Islet precursor cell (in vitro differentiated cells): ENCODE results near the gene TMEM187.

Experiments
- DNase-seq: peaks from one replicate; pipeline ENCODE4 v3.0.0-alpha.2; 2018

TMEM187 gene

GRCh38 chrX:153935326-153935851 lies 37.2 kb upstream of the TMEM187 start:
- peak; percentile 66 for DNase-seq

GRCh38 chrX:153937056-153937455 lies 35.5 kb upstream of the TMEM187 start:
- no peak for DNase-seq

GRCh38 chrX:153938226-153938786 lies 34.2 kb upstream of the TMEM187 start:
- no peak for DNase-seq

- DNase-seq: no peak
Measured at GRCh38 chrX:153939573-153939972, 33.0 kb upstream of the TMEM187 start.

- no peak for DNase-seq
Measured at GRCh38 chrX:153941336-153942252, 31.0 kb upstream of the TMEM187 start.

GRCh38 chrX:153944140-153944799 lies 28.3 kb upstream of the TMEM187 start, which contains the start of gene RENBP:
TSS of gene RENBP (minus strand) at chrX:153944643. CDS start at chrX:153944610, 33 bp downstream.
- peak; percentile 68 for DNase-seq

- DNase-seq: no peak
Measured at GRCh38 chrX:153944800-153945150, 27.8 kb upstream of the TMEM187 start.

GRCh38 chrX:153945956-153946943 lies 26.3 kb upstream of the TMEM187 start:
- DNase-seq: no peak

GRCh38 chrX:153947009-153947769 lies 25.4 kb upstream of the TMEM187 start:
- DNase-seq: peak; percentile 82

GRCh38 chrX:153948002-153948466 lies 24.5 kb upstream of the TMEM187 start:
- no peak for DNase-seq

GRCh38 chrX:153948847-153949805 lies 23.4 kb upstream of the TMEM187 start:
- DNase-seq: no peak

- no peak for DNase-seq
Measured at GRCh38 chrX:153950127-153950526, 22.4 kb upstream of the TMEM187 start.

- DNase-seq: no peak
Measured at GRCh38 chrX:153951683-153952372, 20.7 kb upstream of the TMEM187 start.

- no peak for DNase-seq
Measured at GRCh38 chrX:153952373-153953026, 20.1 kb upstream of the TMEM187 start.

GRCh38 chrX:153953342-153953830 lies 19.2 kb upstream of the TMEM187 start:
- DNase-seq: peak; percentile 81

- DNase-seq: no peak
Measured at GRCh38 chrX:153953892-153954557, 18.5 kb upstream of the TMEM187 start.

GRCh38 chrX:153954558-153955227 lies 17.9 kb upstream of the TMEM187 start:
- no peak for DNase-seq
